Neural crest cell (in vitro differentiated cells): ENCODE data around the gene HOXA10. TPM values are rescaled to one million over a fixed set of nuclear protein-coding genes. Genes with fewer than 3 reads are reported as not detected.
A peak's percentile ranks its signal among the peaks of the same experiment; 100 is the strongest.

ENCODE experiments used
- DNase-seq: peaks from one replicate; pipeline ENCODE4 v3.0.0; 2021; ENCODE audit warnings: low read depth, mixed read lengths, low spot score
- H3K27ac Mint-ChIP-seq: one replicate; pipeline ENCODE4 v1.8.0; 2021; ENCODE audit warnings: mild to moderate bottlenecking, mixed read lengths; ENCODE audit not compliant: unreplicated experiment
- H3K27me3 Mint-ChIP-seq: 2 replicates; pipeline ENCODE4 v1.8.0; 2021; ENCODE audit warnings: low read depth, mild to moderate bottlenecking, mixed read lengths
- H3K36me3 Mint-ChIP-seq: 2 replicates; pipeline ENCODE4 v1.8.0; 2021; ENCODE audit warnings: low read depth, mild to moderate bottlenecking, mixed read lengths
- H3K4me1 Mint-ChIP-seq: 2 replicates; pipeline ENCODE4 v1.8.0; 2021; ENCODE audit warnings: mixed read lengths
- H3K4me3 Mint-ChIP-seq: one replicate; pipeline ENCODE4 v1.8.0; 2021; ENCODE audit warnings: mild to moderate bottlenecking, mixed read lengths
- H3K9me3 Mint-ChIP-seq: 2 replicates; pipeline ENCODE4 v1.8.0; 2021; ENCODE audit warnings: mixed read lengths
- total RNA-seq: library from RNA; stranded (reverse); gene quantifications from 2 replicates; pipeline ENCODE4 v1.2.1, GENCODE V29; 2021
- TF ChIP-seq, protein P1 (sequence below): fragments of 200-600 bp; sonication (generic); conservative IDR thresholded peaks from 2 replicates; pipeline ENCODE4 v1.5.0; 2021; ENCODE audit warnings: antibody characterized with exemption, mild to moderate bottlenecking

Gene HOXA10
- total RNA-seq, 1 donor from 2014 or later, result 0.35 TPM

DNA sequence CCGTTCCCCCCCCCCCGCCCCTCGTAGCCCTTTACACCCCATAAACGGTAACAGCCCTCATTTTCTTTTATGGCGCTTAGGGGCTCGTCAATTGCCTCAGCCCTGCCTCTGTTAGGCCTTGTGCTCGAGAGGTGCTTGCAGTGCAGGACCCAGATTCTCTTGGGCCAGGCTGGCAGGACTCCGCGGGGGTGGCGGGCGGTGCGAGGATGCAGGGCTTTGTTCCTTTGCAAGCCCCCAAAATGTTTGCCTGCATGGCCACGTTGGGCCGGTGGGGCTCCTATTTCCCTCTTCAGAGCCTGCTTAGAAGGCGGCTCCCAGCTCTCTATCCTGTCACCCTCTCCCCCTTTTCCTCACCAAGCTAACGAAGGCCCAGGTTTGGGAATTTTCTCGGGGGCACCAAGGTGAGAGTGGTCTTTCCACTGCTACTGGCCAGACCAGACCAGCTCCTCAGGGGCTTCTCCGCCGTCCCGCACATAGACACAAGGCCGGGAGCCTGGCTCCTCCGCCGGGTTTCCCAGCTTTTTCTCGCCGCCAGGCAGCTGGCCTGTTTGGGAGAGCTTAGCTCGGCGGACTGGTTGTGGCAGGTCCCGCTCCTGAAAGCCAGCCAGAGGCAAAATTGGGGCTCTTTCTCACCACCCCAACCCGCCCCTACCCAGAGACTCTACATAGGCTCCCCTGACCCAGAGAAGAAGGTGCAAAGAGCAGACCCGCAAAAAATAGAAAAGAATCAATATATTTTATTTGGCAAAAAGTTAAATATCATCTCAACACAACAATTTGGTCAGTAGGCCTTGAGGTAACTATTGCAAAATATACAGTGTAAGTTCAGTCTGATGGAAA is 12.2 kb downstream of the HOXA10 start:
- H3K4me3 Mint-ChIP-seq, result peak overlapping the region; percentile 79
- peaks cover 9% of the 10 kb centered on the region for H3K36me3 Mint-ChIP-seq
- H3K27me3 Mint-ChIP-seq, result peaks cover 95% of the 10 kb centered on the region
- H3K9me3 Mint-ChIP-seq, result no peaks in the 10 kb centered on the region
- peak overlapping the region; percentile 35 for H3K27ac Mint-ChIP-seq
- DNase-seq, result no peak
- TF ChIP-seq, protein P1, sequence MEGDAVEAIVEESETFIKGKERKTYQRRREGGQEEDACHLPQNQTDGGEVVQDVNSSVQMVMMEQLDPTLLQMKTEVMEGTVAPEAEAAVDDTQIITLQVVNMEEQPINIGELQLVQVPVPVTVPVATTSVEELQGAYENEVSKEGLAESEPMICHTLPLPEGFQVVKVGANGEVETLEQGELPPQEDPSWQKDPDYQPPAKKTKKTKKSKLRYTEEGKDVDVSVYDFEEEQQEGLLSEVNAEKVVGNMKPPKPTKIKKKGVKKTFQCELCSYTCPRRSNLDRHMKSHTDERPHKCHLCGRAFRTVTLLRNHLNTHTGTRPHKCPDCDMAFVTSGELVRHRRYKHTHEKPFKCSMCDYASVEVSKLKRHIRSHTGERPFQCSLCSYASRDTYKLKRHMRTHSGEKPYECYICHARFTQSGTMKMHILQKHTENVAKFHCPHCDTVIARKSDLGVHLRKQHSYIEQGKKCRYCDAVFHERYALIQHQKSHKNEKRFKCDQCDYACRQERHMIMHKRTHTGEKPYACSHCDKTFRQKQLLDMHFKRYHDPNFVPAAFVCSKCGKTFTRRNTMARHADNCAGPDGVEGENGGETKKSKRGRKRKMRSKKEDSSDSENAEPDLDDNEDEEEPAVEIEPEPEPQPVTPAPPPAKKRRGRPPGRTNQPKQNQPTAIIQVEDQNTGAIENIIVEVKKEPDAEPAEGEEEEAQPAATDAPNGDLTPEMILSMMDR, result no peak
- H3K4me1 Mint-ChIP-seq, result peaks cover 12% of the 10 kb centered on the region

- H3K27me3 Mint-ChIP-seq, result peaks cover 95% of the 10 kb centered on the region
These were observed 12.9 kb downstream of the HOXA10 start for GRCh38 chr7:27161214-27161720.

DNA sequence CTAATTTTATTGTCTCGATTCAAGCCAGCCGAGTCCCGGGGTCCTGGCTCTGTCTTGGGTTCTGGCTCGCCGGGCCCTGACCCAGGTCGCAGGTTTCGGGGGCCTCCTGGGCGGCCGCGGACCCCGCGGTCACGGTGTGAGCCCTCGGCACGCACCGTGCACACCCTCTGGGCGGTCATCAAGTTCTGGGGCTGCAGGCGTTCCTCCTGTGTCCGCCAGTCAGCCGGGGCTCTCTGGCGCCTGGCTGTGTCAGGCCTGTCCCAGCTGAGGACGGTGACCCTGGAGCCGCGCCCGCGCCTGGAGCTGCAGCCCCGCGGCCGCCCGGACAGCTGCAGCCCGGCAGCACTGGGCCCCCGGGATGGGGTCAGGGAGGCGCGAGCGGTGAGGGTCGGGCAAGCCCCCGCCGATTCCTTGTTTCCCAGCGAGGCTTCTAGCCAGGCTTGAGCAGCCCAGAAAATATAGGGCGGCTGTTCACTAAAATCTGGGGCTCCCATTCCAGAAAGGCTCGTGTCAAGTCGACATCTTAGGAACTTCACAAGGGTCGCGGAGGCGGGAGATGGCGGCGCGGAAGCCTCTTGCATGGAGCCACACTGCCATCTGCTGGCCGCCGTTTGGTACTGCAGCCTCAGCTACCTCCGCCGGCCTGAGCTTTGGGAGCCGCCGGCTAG is 13.4 kb downstream of the HOXA10 start:
- H3K4me3 Mint-ChIP-seq, result peak overlapping the region; percentile 85
- peak; percentile 94 for DNase-seq
- peaks cover 95% of the 10 kb centered on the region for H3K27me3 Mint-ChIP-seq
- peaks cover 8% of the 10 kb centered on the region for H3K36me3 Mint-ChIP-seq
- no peaks in the 10 kb centered on the region for H3K9me3 Mint-ChIP-seq
- H3K4me1 Mint-ChIP-seq, result peaks cover 19% of the 10 kb centered on the region
- no peak overlapping the region for H3K27ac Mint-ChIP-seq
- TF ChIP-seq, protein P1, result peak; percentile 99

More at GRCh38 chr7:27161214-27161720, 12.9 kb downstream of the HOXA10 start:
- no peaks in the 10 kb centered on the region for H3K9me3 Mint-ChIP-seq
- H3K36me3 Mint-ChIP-seq, result peaks cover 9% of the 10 kb centered on the region
- H3K27ac Mint-ChIP-seq, result no peak overlapping the region
- TF ChIP-seq, protein P1, result peak; percentile 6
- DNase-seq, result no peak
- peak overlapping the region; percentile 85 for H3K4me3 Mint-ChIP-seq
- H3K4me1 Mint-ChIP-seq, result peaks cover 15% of the 10 kb centered on the region

GRCh38 chr7:27160145-27160545 is 14.0 kb downstream of the HOXA10 start:
- H3K4me1 Mint-ChIP-seq, result peaks cover 19% of the 10 kb centered on the region
- TF ChIP-seq, protein P1, result no peak
- H3K9me3 Mint-ChIP-seq, result no peaks in the 10 kb centered on the region
- peak overlapping the region; percentile 77 for H3K4me3 Mint-ChIP-seq
- H3K27ac Mint-ChIP-seq, result no peak overlapping the region
- H3K27me3 Mint-ChIP-seq, result peaks cover 95% of the 10 kb centered on the region
- no peak for DNase-seq
- peaks cover 7% of the 10 kb centered on the region for H3K36me3 Mint-ChIP-seq

DNA sequence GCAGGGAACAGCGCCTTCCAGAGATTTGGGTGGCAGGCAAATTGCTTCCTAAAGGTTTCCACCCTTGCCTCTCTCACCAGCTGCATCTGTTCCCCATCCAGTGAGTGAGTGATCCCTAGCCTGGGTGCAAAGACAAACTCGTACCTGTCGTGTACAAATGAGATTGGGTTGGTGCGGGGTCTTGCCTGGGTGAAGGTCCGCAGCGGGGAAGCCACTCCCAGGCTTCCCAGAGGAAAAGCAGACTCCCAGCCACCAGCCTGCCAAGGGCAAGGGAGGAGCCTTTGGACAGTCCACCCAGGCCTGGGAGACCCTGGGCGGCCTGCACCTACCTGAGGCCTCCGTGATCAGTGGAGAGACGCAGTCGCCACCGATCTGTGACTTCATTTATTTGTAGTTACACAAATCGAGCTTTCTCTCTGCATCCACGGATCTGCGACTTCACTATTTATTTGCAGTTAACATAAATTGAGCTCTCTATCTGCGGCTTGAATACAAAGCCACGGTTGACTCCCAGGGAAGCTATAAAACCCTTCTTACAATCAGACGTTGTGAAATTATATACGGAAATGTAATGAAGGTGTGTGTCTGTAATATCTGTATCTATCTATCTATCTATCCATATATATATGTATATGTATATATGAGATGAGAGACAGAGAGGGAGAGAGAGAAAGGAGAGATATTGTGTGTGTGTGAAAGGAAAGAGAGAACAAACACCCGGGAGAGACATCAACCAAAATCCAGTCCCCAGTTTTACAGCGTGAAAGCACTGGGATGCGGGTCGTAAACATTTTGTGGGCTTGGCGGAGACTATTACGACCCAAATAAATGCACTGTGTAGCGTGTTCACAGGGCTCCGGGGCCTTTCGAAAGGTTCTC is 14.6 kb downstream of the HOXA10 start:
- DNase-seq, result no peak
- Mint-ChIP-seq H3K27ac (no peak overlapping the region), H3K9me3 (no peaks in the 10 kb centered on the region), H3K36me3 (peaks cover 10% of the 10 kb centered on the region), H3K4me1 (peaks cover 22% of the 10 kb centered on the region), H3K4me3 (peak overlapping the region; percentile 77), H3K27me3 (peaks cover 97% of the 10 kb centered on the region)
- TF ChIP-seq, protein P1, result no peak
